Stomach (tissue), 4 donors: Measurements from ENCODE around the gene DPP10.

Experiments
- CTCF ChIP-seq, 7 experiments: fragments of 450-650 bp in 4 of 7; fragments of 200-600 bp in 3 of 7; sonication (generic) in 3 of 7; IDR thresholded peaks; one replicate each; pipeline ENCODE4 v1.5.1; 2016 to 2019; ENCODE audit warnings: antibody characterized with exemption in 7 of 7, control low read depth in 2 of 7, mild to moderate bottlenecking in 1 of 7
- EP300 ChIP-seq: sonication (generic); formaldehyde crosslinking; IDR thresholded peaks from one replicate; pipeline ENCODE4 v1.6.1; 2017; ENCODE audit warnings: antibody characterized with exemption
- POLR2A ChIP-seq, 4 donors: fragments of 450-650 bp; IDR thresholded peaks; one replicate each; pipeline ENCODE4 v1.6.1; 2016; ENCODE audit warnings: antibody characterized with exemption in 4 of 4, control low read depth in 2 of 4, mild to moderate bottlenecking in 1 of 4, moderate library complexity in 1 of 4
- POLR2AphosphoS5 ChIP-seq, 3 donors: sonication (generic); formaldehyde crosslinking; IDR thresholded peaks; one replicate each; pipeline ENCODE4 v1.6.1; 2016; ENCODE audit warnings: antibody characterized with exemption in 3 of 3

GRCh38 chr2:115558725-115559124 lies 1116.3 kb downstream of the DPP10 start:
- TF ChIP-seq POLR2A (IDR thresholded peaks at IDR 0.05) (no peak), CTCF (IDR thresholded peaks at IDR 0.05) (no peak), EP300 (no peak), POLR2AphosphoS5 (IDR thresholded peaks at IDR 0.05) (no peak)
